GM20000 (cell line): Measurements from ENCODE around the gene ATXN7L1.

Experiments
- DNase-seq: peaks from one replicate; pipeline ENCODE4 v3.0.0; 2012; ENCODE audit warnings: low spot score
- CTCF ChIP-seq: IDR thresholded peaks from 2 replicates; pipeline ENCODE4 v1.5.1; 2012; ENCODE audit warnings: mild to moderate bottlenecking, control low read depth; ENCODE audit errors: extremely low read depth, missing control alignments

The ATXN7L1 gene

GRCh38 chr7:105911961-105912575 lies 35.7 kb upstream of the ATXN7L1 start:
- no peak for DNase-seq
- TF ChIP-seq CTCF: no peak

GRCh38 chr7:105910172-105910571 lies 33.8 kb upstream of the ATXN7L1 start:
- no peak for DNase-seq
- TF ChIP-seq CTCF: no peak

GRCh38 chr7:105909742-105910141 lies 33.3 kb upstream of the ATXN7L1 start:
- no peak for DNase-seq
- no peak for TF ChIP-seq CTCF

- TF ChIP-seq CTCF: no peak
- DNase-seq: no peak
Measured at GRCh38 chr7:105907129-105907846, 30.9 kb upstream of the ATXN7L1 start.

- DNase-seq: no peak
- no peak for TF ChIP-seq CTCF
Measured at GRCh38 chr7:105906695-105907094, 30.3 kb upstream of the ATXN7L1 start.

- no peak for DNase-seq
- TF ChIP-seq CTCF: no peak
Measured at GRCh38 chr7:105905910-105906568, 29.6 kb upstream of the ATXN7L1 start.
